Ishikawa (cell line): Measurements from ENCODE around the gene BIRC7.

Experiments
- CEBPB ChIP-seq: IDR thresholded peaks from 2 replicates; pipeline ENCODE4 v1.6.1; 2012
- CREB1 ChIP-seq: IDR thresholded peaks from 2 replicates; pipeline ENCODE4 v1.6.1; 2012; ENCODE audit warnings: low read depth
- EGR1 ChIP-seq: IDR thresholded peaks from 2 replicates; pipeline ENCODE4 v1.6.1; 2012
- EP300 ChIP-seq: IDR thresholded peaks from 2 replicates; pipeline ENCODE4 v1.6.1; 2012; ENCODE audit warnings: borderline replicate concordance
- FOXM1 ChIP-seq: IDR thresholded peaks from 2 replicates; pipeline ENCODE4 v1.6.1; 2012; ENCODE audit warnings: low read depth, borderline replicate concordance
- NFIC ChIP-seq: IDR thresholded peaks from 2 replicates; pipeline ENCODE4 v1.6.1; 2012
- RAD21 ChIP-seq: IDR thresholded peaks from 2 replicates; pipeline ENCODE4 v1.6.1; 2012; ENCODE audit warnings: low read depth
- TAF1 ChIP-seq: IDR thresholded peaks from 2 replicates; pipeline ENCODE4 v1.6.1; 2012; ENCODE audit warnings: low read depth, mild to moderate bottlenecking
- TCF12 ChIP-seq: IDR thresholded peaks from 2 replicates; pipeline ENCODE4 v1.6.1; 2012; ENCODE audit warnings: low read depth
- TEAD4 ChIP-seq: IDR thresholded peaks from 2 replicates; pipeline ENCODE4 v1.6.1; 2012
- USF1 ChIP-seq: IDR thresholded peaks from 2 replicates; pipeline ENCODE4 v1.6.1; 2012
- YY1 ChIP-seq: IDR thresholded peaks from 2 replicates; pipeline ENCODE4 v1.6.1; 2012; ENCODE audit warnings: low read depth
- ZBTB7A ChIP-seq: IDR thresholded peaks from 2 replicates; pipeline ENCODE4 v1.6.1; 2012; ENCODE audit warnings: low read depth
- TF ChIP-seq, protein P1 (sequence below): IDR thresholded peaks from 2 replicates; pipeline ENCODE4 v1.6.1; 2012; ENCODE audit warnings: low read depth, mild to moderate bottlenecking
- TF ChIP-seq, protein P2 (sequence below): IDR thresholded peaks from 2 replicates; pipeline ENCODE4 v1.6.1; 2012

BIRC7 gene

DNA sequence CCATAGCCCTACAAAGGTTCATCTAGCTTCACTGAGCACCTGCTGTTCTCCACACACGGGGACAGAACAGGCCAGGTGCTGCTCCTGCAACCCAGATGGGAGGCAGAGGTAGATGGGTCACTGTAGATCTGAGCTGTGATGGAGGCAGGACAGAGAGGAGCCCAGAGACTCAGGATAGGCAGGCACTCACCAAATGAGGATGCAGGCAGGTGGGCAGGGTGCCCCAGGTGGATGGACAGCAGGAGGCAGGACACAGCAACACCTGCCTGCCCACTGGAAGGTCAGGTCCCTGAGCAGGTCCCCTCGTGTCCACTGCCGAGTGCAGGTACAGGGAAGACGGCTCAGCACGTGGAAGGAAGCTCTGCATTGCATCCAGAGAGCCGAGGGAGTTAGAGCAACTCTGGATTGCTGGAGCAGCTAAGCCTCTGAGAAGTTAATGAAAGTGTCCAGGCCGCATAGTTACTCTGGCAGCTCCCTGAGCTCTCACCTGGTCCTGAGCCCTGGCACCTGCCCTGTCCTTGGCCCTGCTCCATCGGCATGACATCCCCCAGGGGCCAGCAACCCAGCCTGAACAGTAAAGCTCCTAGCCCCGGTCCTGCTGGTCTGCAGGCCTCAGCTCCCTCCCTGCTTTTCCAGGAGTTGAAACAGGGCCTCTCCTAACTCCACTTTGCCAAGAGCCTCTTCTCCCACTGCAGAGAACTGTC lies 14.9 kb upstream of the BIRC7 start:
- TF ChIP-seq YY1, result no peak
- no peak for TF ChIP-seq CREB1
- TF ChIP-seq TEAD4, result no peak
- no peak for TF ChIP-seq EGR1
- no peak for TF ChIP-seq FOXM1
- no peak for TF ChIP-seq ZBTB7A
- TF ChIP-seq TCF12, result no peak
- no peak for TF ChIP-seq USF1
- no peak for TF ChIP-seq EP300
- TF ChIP-seq CEBPB, result no peak
- no peak for TF ChIP-seq TAF1

DNA sequence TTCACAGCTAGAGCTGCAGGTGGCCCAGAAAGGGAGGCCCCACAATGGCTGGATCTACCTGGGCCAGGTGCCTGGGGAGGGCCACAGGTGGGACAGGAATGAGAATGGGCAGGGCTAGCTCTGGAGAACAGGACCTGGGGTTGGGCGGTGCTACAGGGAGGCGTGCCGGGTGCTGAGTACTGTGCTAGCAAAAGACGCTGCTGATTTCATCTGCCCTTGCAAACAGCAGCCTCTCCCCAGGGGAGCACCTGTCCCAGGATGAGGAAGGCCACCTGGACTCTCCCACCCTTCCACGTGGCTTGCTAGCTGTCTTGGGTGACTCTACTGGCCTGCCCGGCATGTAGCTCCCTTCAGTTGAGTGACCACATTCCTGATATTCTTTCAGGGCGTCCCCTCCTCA lies 13.2 kb upstream of the BIRC7 start:
- TF ChIP-seq YY1 (no peak), TCF12 (no peak), EGR1 (no peak), ZBTB7A (no peak), EP300 (0 out of 2 replicates have a peak, but pooled peaks have one; percentile 12), TAF1 (no peak), FOXM1 (no peak)
- TF ChIP-seq, protein P1, sequence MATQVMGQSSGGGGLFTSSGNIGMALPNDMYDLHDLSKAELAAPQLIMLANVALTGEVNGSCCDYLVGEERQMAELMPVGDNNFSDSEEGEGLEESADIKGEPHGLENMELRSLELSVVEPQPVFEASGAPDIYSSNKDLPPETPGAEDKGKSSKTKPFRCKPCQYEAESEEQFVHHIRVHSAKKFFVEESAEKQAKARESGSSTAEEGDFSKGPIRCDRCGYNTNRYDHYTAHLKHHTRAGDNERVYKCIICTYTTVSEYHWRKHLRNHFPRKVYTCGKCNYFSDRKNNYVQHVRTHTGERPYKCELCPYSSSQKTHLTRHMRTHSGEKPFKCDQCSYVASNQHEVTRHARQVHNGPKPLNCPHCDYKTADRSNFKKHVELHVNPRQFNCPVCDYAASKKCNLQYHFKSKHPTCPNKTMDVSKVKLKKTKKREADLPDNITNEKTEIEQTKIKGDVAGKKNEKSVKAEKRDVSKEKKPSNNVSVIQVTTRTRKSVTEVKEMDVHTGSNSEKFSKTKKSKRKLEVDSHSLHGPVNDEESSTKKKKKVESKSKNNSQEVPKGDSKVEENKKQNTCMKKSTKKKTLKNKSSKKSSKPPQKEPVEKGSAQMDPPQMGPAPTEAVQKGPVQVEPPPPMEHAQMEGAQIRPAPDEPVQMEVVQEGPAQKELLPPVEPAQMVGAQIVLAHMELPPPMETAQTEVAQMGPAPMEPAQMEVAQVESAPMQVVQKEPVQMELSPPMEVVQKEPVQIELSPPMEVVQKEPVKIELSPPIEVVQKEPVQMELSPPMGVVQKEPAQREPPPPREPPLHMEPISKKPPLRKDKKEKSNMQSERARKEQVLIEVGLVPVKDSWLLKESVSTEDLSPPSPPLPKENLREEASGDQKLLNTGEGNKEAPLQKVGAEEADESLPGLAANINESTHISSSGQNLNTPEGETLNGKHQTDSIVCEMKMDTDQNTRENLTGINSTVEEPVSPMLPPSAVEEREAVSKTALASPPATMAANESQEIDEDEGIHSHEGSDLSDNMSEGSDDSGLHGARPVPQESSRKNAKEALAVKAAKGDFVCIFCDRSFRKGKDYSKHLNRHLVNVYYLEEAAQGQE, result no peak
- TF ChIP-seq, protein P2, sequence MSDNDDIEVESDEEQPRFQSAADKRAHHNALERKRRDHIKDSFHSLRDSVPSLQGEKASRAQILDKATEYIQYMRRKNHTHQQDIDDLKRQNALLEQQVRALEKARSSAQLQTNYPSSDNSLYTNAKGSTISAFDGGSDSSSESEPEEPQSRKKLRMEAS, result peak; percentile 73

DNA sequence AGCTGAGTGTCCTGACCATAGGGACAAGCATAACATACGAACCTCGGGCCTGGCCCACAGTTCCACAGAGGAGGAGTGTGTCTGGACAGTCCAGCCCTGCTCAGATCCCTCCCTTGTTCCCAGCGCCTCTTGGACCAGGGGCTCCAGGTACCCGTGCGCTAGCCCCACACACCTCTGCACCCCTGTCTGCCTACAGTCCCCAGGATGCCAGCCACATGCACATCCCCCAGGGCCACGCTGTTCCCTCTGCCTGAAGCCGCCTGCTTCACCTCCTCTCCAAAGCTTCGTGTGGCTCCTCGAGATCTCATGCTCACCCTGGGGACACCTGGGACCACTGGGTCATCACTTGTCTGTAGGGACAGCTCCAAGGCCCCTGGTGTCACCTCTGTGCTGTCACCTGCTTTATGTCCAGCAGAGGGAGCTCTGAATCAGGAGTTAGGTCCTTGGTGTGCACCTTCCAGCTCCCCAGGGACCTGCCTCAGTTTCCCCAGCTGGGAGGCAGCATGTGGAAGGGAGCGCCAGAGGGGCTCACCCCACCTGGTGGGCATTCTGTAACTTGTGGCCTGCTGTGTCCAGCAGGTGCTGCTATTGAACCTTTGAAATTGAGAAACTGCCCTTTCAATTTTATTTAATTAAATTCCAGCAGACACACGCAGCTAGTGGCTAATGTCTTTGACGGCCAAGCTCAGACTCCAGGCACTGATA lies 12.4 kb upstream of the BIRC7 start:
- TF ChIP-seq TEAD4 (no peak), EGR1 (no peak), RAD21 (peak; percentile 88), NFIC (no peak)
- TF ChIP-seq, protein P1, result peak; percentile 44; the same call in 1 of the 2 replicates

- TF ChIP-seq EP300 (no peak), NFIC (no peak)
These were observed 11.9 kb upstream of the BIRC7 start for GRCh38 chr20:63223826-63224207.

DNA sequence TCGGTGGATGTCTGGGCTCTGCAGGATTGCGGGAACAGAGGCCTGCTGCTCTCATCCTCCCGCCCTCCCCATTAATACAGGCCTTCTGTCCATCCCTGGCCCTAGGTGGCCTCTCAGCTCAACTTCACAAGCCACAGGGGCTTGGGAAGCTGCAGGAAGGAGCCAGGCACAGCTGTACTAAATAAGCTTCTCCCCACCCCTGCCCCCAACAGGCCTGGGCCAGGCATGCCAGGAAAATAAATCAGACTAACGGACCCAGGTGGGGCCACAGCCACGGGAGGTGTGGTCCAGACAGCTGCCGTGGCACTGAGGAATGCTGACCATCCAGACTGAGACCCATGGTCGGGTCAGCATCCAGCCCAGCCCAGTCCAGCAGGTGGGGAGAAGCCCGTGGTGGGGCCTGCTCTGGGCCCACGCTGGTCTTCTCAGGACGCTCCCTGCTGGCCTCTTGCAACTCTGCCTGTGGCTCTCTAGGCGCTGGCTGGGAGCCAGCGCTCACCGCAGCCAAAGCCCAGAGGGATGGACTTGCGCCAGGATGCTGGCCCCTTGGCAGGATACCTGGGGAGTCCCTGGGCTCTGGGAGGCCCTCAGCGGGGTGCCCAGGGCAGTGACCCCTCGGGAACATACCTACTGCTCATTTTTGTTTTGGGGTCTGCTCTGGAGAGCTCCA lies 11.2 kb upstream of the BIRC7 start:
- TF ChIP-seq EP300 (peak; percentile 69), TCF12 (peak; percentile 92), FOXM1 (peak; percentile 44; the same call in 1 of the 2 replicates), TAF1 (peak; percentile 43; the same call in 1 of the 2 replicates), NFIC (peak; percentile 94), RAD21 (no peak), YY1 (no peak), TEAD4 (peak; percentile 80), USF1 (no peak), ZBTB7A (no peak; the same call in 1 of the 2 replicates), CREB1 (no peak)
- TF ChIP-seq, protein P2, result peak; percentile 41; the same call in 1 of the 2 replicates
- TF ChIP-seq, protein P1, result no peak
